Transverse colon (tissue), 4 donors: ENCODE results near the gene SLIT1. TPM values are rescaled to one million over a fixed set of nuclear protein-coding genes. Genes with fewer than 3 reads are reported as not detected.

Experiments used
- DNase-seq: peaks from one replicate; pipeline ENCODE4 v3.0.0-alpha.2; 2019
- H3K27ac ChIP-seq, 4 donors: fragments of 200-600 bp; sonication (generic); 2 replicates each; pipeline ENCODE4 v1.5.1; 2016 to 2018; ENCODE audit warnings: inconsistent platforms in 4 of 4
- H3K27me3 ChIP-seq: fragments of 200-600 bp; sonication (generic); 2 replicates; pipeline ENCODE4 v1.5.1; 2017; ENCODE audit warnings: inconsistent platforms
- H3K36me3 ChIP-seq, 4 donors: fragments of 200-600 bp; sonication (generic); 2 replicates each; pipeline ENCODE4 v1.5.1; 2017 to 2019; ENCODE audit warnings: inconsistent platforms in 4 of 4
- H3K4me1 ChIP-seq, 4 donors: fragments of 200-600 bp; sonication (generic); 2 replicates each; pipeline ENCODE4 v1.5.1; 2017 to 2020; ENCODE audit warnings: inconsistent platforms in 4 of 4
- H3K4me3 ChIP-seq, 4 donors: fragments of 200-600 bp; sonication (generic); 1 replicate in 1 of 4; 2 replicates in 3 of 4; pipeline versions ENCODE4 v1.5.1 to v1.6.1; 2017 to 2019; ENCODE audit warnings: inconsistent platforms in 4 of 4
- H3K9me3 ChIP-seq, 2 donors: fragments of 200-600 bp; sonication (generic); 2 replicates each; pipeline ENCODE4 v1.5.1; 2017 to 2019; ENCODE audit warnings: inconsistent platforms in 2 of 2
- EP300 ChIP-seq: sonication (generic); formaldehyde crosslinking; IDR thresholded peaks from one replicate; pipeline ENCODE4 v1.6.1; 2017; ENCODE audit warnings: antibody characterized with exemption, low read depth
- POLR2A ChIP-seq: fragments of 450-650 bp; IDR thresholded peaks from one replicate; pipeline ENCODE4 v1.6.1; 2016; ENCODE audit warnings: antibody characterized with exemption, mild to moderate bottlenecking, moderate library complexity
- POLR2AphosphoS5 ChIP-seq, 3 donors: sonication (generic); formaldehyde crosslinking; IDR thresholded peaks; one replicate each; pipeline ENCODE4 v1.6.1; 2016; ENCODE audit warnings: antibody characterized with exemption in 3 of 3
- WGBS, 2 donors: methylation state at CpG; one replicate each; pipeline ENCODE4 v1.1.5; 2018; ENCODE audit warnings: low coverage in 1 of 2; 5-methylcytosine and 5-hydroxymethylcytosine counted together
- in situ Hi-C, 4 donors: fragments of 200-750 bp; cut with MboI; loops; one replicate each; pipeline versions ENCODE4 v1.15.0 to v1.15.1; 2017; ENCODE audit warnings: low sequenced_read_pairs in 3 of 4, low pct_ligation_motif_present in 1 of 4, low pct_unique_long_range_greater_than_20kb in 1 of 4
- intact Hi-C: fragments of 100-400 bp; cut with DNase I; formaldehyde crosslinking; loops from one replicate; pipeline ENCODE4 v1.15.1; 2023; ENCODE audit warnings: low total_unique reads
- total RNA-seq, 4 donors: library from RNA; depleted of rRNA; stranded (reverse); fragments of >200 nt; gene quantifications; one replicate each; pipeline ENCODE4 v1.1.0, GENCODE V29; 2016
- TF ChIP-seq, protein P1 (sequence below), 5 experiments: fragments of 200-600 bp in 3 of 5; fragments of 450-650 bp in 2 of 5; sonication (generic) in 3 of 5; IDR thresholded peaks; 1 replicate in 2 of 5; 2 replicates in 3 of 5; pipeline ENCODE4 v1.5.1; 2016 to 2017; ENCODE audit warnings: antibody characterized with exemption in 5 of 5, inconsistent platforms in 3 of 5, mild to moderate bottlenecking in 2 of 5, moderate library complexity in 1 of 5

SLIT1 gene
- total RNA-seq, 4 donors from 2014 or later, result 0.27 to 1.9 (median 0.32) TPM; not detected in 1

DNA sequence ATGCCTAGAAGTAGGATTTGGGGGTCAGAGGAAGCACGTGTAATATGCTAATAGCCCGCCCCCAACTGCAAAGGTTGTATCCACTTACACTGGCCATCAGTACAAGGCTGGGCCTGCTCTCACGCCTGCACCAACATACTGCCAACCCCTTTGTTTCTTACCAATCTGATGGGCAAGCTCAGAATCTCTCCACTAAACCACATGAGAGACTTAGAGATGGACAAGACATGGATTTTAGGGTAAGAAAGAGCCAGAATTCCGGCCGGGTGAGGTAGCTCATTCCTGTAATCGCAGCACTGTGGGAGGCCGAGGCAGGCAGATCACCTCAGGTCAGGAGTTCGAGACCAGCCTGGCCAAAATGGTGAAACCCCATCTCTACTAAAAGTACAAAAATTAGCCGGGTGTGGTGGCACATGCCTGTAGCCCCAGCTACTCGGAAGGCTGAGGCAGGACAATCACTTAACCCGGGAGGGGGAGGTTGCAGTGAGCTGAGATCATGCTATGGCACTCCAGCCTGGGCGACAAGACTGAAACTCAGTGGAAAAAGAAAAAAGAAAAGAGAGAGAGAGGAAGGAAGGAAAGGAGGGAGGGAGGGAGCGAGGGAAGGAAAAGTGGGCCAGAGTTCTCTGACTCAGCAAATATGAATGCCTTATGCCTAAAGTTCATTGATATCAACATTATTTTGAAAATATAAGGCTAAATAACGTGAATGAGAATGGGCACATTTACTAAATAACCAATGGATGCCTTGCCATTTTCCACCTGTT lies 162.2 kb downstream of the SLIT1 start:
- no peaks in the 10 kb centered on the region for H3K36me3 ChIP-seq
- H3K9me3 ChIP-seq, result no peaks in the 10 kb centered on the region
- H3K27ac ChIP-seq, result peak overlapping the region in 2 of 4 donors; percentile 20 to 21
- intact Hi-C loops (no loop called here), in situ Hi-C loops (loop anchor here in 1 of 4 donors (25.0 kb wide), 1 partner anchor 386 kb away; no protein-coding TSS in a partner anchor)
- peaks cover 13 to 19% (median 16%) of the 10 kb centered on the region in 4 donors for H3K4me1 ChIP-seq
- no peaks in the 10 kb centered on the region for H3K27me3 ChIP-seq
- WGBS, 2 donors, result 61 to 79% methylated on average over 4 to 14 of the region's 14 CpGs
- DNase-seq, result no peak
- no peak overlapping the region for H3K4me3 ChIP-seq
- TF ChIP-seq, protein P1, sequence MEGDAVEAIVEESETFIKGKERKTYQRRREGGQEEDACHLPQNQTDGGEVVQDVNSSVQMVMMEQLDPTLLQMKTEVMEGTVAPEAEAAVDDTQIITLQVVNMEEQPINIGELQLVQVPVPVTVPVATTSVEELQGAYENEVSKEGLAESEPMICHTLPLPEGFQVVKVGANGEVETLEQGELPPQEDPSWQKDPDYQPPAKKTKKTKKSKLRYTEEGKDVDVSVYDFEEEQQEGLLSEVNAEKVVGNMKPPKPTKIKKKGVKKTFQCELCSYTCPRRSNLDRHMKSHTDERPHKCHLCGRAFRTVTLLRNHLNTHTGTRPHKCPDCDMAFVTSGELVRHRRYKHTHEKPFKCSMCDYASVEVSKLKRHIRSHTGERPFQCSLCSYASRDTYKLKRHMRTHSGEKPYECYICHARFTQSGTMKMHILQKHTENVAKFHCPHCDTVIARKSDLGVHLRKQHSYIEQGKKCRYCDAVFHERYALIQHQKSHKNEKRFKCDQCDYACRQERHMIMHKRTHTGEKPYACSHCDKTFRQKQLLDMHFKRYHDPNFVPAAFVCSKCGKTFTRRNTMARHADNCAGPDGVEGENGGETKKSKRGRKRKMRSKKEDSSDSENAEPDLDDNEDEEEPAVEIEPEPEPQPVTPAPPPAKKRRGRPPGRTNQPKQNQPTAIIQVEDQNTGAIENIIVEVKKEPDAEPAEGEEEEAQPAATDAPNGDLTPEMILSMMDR (IDR thresholded peaks at IDR 0.05), result no peak
- TF ChIP-seq EP300, result no peak
- TF ChIP-seq POLR2AphosphoS5 (IDR thresholded peaks at IDR 0.05), result no peak
- no peak for TF ChIP-seq POLR2A

DNA sequence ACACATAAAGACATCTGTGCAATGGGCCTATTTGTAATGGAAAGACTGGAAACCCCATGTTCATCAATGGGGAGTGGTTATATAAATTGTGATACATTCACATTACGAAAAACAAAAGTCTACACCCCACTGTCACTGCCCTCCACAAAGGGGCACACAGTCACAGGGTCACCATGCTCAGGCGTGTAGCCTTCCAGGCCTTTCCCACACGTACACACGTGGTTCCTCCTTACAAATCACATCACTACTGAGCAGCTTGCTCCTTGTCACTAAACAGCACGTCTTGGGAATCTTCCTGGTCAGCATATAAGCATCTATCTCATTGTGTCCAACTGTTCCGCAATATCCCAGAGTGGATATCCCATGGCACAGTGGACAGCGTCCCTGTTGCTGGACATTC lies 163.1 kb downstream of the SLIT1 start:
- Histone ChIP-seq H3K27me3 (no peaks in the 10 kb centered on the region), H3K36me3 (no peaks in the 10 kb centered on the region), H3K9me3 (no peaks in the 10 kb centered on the region), H3K4me1 (peaks cover 13 to 19% (median 16%) of the 10 kb centered on the region in 4 donors), H3K4me3 (no peak overlapping the region), H3K27ac (no peak overlapping the region)
- no peak for TF ChIP-seq POLR2AphosphoS5 (IDR thresholded peaks at IDR 0.05)
- TF ChIP-seq, protein P1 (IDR thresholded peaks at IDR 0.05), result no peak
- TF ChIP-seq EP300, result no peak
- TF ChIP-seq POLR2A, result no peak
- DNase-seq, result no peak
- 95 to 100% methylated on average over 3 to 7 of the region's 7 CpGs for WGBS, 2 donors
- in situ Hi-C loops (loop anchor here in 1 of 4 donors (25.0 kb wide), 1 partner anchor 385 kb away; no protein-coding TSS in a partner anchor), intact Hi-C loops (no loop called here)

DNA sequence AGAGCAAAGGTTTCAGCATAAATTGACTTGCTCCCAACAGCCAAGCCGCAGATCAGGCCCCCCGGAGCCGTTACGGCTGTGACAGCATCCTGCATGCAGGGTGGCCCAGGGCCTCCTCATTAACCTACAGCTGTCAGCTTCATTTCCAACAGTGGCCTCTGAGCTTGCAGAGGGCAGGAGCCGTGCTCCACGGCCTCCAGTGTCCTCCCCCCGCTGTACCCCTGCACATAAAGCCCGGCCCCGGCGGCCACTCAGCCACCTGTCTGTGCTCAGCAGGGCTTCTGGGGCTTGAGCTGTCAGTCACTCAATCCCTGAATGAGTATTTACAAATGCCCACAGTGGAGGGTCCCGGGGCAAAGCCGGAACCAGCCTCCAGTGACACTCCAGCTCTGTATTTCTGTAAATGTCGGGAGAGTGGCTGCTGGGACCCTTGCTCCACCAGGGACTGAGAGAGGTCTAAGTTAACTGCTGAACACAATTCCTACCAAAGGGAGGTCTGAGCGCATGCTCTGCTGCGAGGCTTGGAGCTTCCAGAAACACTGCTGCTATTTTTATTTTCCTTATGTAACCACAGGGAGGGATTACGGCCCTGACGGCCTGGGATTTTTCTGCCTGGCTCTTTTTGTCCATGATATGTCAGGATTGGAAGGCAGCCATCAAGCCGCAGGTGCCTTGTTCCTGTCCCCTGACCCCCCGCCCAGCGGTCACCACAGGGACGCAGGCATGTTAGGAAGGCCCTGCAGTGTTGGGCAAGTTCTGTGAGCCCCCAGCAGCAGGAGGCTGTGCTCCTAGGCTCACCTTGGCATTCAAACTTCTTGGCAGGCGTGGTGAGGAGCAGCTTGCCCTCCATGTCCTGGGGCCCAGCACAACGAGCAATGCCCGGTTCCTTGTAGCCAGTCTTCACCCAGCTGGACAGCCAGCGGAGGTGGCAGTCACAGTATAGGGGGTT lies 165.0 kb downstream of the SLIT1 start:
- no peak for DNase-seq
- TF ChIP-seq EP300, result no peak
- TF ChIP-seq, protein P1 (IDR thresholded peaks at IDR 0.05), result no peak
- TF ChIP-seq POLR2A, result no peak
- no peak for TF ChIP-seq POLR2AphosphoS5 (IDR thresholded peaks at IDR 0.05)
- intact Hi-C loops, result no loop called here

More for the DNA sequence above, 165.0 kb downstream of the SLIT1 start:
- Histone ChIP-seq H3K4me3 (no peak overlapping the region), H3K36me3 (no peaks in the 10 kb centered on the region), H3K9me3 (no peaks in the 10 kb centered on the region), H3K27ac (peak overlapping the region in 3 of 4 donors; percentile 47 to 71 (median 49)), H3K4me1 (peaks cover 13 to 19% (median 16%) of the 10 kb centered on the region in 4 donors), H3K27me3 (no peaks in the 10 kb centered on the region)
- 45% methylated on average over 20 of the region's 25 CpGs; no CpG with 5 or more reads in 1 of the 2 donors for WGBS, 2 donors
- in situ Hi-C loops, result loop anchor here in 1 of 4 donors (25.0 kb wide), 1 partner anchor 383 kb away; no protein-coding TSS in a partner anchor
